ENCODE data around the gene ELL2. TPM values are rescaled to one million over a fixed set of nuclear protein-coding genes. Genes with fewer than 3 reads are reported as not detected.

ELL2 gene
- total and polyA plus RNA-seq, 3 experiments from 2014 or later: 5.0 to 91.3 (median 90.6) TPM

DNA sequence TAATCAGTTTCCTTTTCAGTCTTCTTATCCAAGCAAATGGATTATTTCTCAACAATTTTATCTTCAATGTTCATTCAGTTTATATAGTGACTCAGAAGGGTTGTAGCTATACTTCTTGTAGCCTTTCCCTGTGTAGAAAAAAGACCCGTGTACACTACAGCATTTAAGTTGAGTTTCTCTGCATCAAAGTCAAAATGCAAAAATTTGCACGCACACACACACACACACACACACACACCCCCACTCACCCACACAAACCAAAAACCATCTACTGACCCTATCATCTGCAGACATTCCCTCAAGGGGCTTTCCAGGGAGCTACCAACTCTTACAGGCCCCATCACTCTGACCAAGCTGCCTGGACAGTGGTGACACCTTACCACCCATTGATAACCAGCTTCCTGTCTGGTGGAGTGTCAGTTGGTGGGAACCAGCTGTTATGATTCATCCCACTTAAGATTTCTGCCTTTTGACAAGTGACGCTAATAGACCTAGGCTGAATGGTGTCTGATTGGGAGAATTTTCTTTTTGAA is 12.2 kb upstream of the ELL2 start:
- Mint-ChIP-seq H3K4me3 (no peak overlapping the region), H3K4me1 (peaks cover 0 to 5% (median 0%) of the 10 kb centered on the region in 3 donors), H3K9me3 (peaks cover 0 to 9% (median 2%) of the 10 kb centered on the region in 5 donors), H3K27ac (peak overlapping the region in 1 of 8 donors; percentile 64), H3K36me3 (peaks cover 0 to 3% (median 2%) of the 10 kb centered on the region in 3 donors), H3K27me3 (peaks cover 6 to 13% of the 10 kb centered on the region in 2 donors)
- POLR2A ChIA-PET: no interaction called here
- no peaks in the 10 kb centered on the region for H3K9me3 ChIP-seq (ENCODE audit: low read length)
- CTCF ChIA-PET: interaction anchor here (1.1 kb wide), 1 partner anchor 12 kb away, joined by 4 read pairs; the partner anchor contains the start of gene ELL2
- DNase-seq: peak in 1 of 5 donors; percentile 12
- H3K27me3 ChIP-seq (ENCODE audit: insufficient read depth, low read length, poor library complexity, severe bottlenecking): no peaks in the 10 kb centered on the region
- H3K4me1 ChIP-seq (ENCODE audit: insufficient read depth, low read length): no peaks in the 10 kb centered on the region
- no peak overlapping the region for H3K4me3 ChIP-seq (ENCODE audit: low read length)
- no peak overlapping the region for H3K27ac ChIP-seq (ENCODE audit: low read depth, low read length)
- no peaks in the 10 kb centered on the region for H3K36me3 ChIP-seq (ENCODE audit: insufficient read depth, low read length)

DNA sequence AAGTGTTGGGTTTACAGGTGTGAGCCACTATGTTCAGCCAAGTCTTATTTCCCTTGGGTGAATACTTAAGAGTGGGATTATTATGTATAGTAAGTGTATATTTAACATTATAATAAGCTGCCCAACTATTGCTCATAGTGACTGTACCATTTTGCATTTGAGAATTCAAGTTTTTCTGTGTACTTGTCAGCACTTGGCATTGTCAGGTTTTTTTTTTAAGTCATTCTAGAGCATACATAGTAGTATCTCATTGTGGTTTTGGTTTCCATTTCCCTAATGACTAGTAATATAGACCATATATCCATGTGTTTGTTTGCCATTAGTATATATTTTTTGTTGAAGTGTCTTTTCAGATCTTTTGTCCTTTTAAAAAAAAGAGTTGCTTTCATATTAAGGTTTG is 10.5 kb upstream of the ELL2 start:
- Histone ChIP-seq H3K4me1 (ENCODE audit: insufficient read depth, low read length) (no peaks in the 10 kb centered on the region), H3K4me3 (ENCODE audit: low read length) (no peak overlapping the region), H3K36me3 (ENCODE audit: insufficient read depth, low read length) (no peaks in the 10 kb centered on the region), H3K27me3 (ENCODE audit: insufficient read depth, low read length, poor library complexity, severe bottlenecking) (no peaks in the 10 kb centered on the region), H3K9me3 (ENCODE audit: low read length) (no peaks in the 10 kb centered on the region), H3K27ac (ENCODE audit: low read depth, low read length) (no peak overlapping the region)
- DNase-seq: no peak
- no peak overlapping the region for H3K4me3 Mint-ChIP-seq
- H3K27ac Mint-ChIP-seq: no peak overlapping the region
- H3K9me3 Mint-ChIP-seq: peaks cover 0 to 9% (median 2%) of the 10 kb centered on the region in 5 donors
- H3K4me1 Mint-ChIP-seq: peaks cover 0 to 5% (median 0%) of the 10 kb centered on the region in 3 donors
- POLR2A ChIA-PET: no interaction called here
- CTCF ChIA-PET: interaction anchor here (1.1 kb wide), 1 partner anchor 9 kb away, joined by 3 read pairs; no protein-coding TSS in a partner anchor
- H3K36me3 Mint-ChIP-seq: peaks cover 0 to 3% (median 2%) of the 10 kb centered on the region in 3 donors
- H3K27me3 Mint-ChIP-seq: peaks cover 5 to 6% of the 10 kb centered on the region in 2 donors

DNA sequence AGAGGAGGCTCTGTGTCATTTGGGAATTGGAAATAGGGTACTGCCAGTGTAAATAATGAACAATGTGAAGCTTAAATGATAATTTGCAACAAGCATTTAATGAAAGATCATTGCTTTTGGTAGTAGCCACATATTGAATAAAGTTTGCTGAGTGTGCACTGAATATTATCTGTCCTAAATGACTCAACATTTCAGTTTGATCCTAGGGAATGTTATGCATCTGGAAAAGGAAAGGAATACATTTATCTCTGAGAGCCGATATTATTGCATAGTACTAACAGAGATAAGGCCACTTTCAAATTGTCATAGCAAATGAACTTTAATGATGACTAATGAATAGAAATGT is 8.7 kb upstream of the ELL2 start:
- H3K27ac ChIP-seq (ENCODE audit: low read depth, low read length): no peak overlapping the region
- H3K36me3 ChIP-seq (ENCODE audit: insufficient read depth, low read length): no peaks in the 10 kb centered on the region
- H3K4me3 ChIP-seq (ENCODE audit: low read length): no peak overlapping the region
- DNase-seq: no peak
- POLR2A ChIA-PET: no interaction called here
- CTCF ChIA-PET: interaction anchor here (1.7 kb wide), 1 partner anchor 9 kb away, joined by 3 read pairs; the partner anchor contains the start of gene ELL2
- no peak overlapping the region for H3K4me3 Mint-ChIP-seq
- H3K27me3 Mint-ChIP-seq: peaks cover 3 to 5% of the 10 kb centered on the region in 2 donors
- no peaks in the 10 kb centered on the region for H3K9me3 ChIP-seq (ENCODE audit: low read length)
- H3K4me1 Mint-ChIP-seq: peaks cover 0 to 5% (median 0%) of the 10 kb centered on the region in 3 donors
- H3K36me3 Mint-ChIP-seq: peaks cover 0 to 3% (median 2%) of the 10 kb centered on the region in 3 donors
- no peaks in the 10 kb centered on the region for H3K27me3 ChIP-seq (ENCODE audit: insufficient read depth, low read length, poor library complexity, severe bottlenecking)
- H3K27ac Mint-ChIP-seq: no peak overlapping the region
- H3K4me1 ChIP-seq (ENCODE audit: insufficient read depth, low read length): no peaks in the 10 kb centered on the region
- peaks cover 0 to 9% (median 2%) of the 10 kb centered on the region in 5 donors for H3K9me3 Mint-ChIP-seq

DNA sequence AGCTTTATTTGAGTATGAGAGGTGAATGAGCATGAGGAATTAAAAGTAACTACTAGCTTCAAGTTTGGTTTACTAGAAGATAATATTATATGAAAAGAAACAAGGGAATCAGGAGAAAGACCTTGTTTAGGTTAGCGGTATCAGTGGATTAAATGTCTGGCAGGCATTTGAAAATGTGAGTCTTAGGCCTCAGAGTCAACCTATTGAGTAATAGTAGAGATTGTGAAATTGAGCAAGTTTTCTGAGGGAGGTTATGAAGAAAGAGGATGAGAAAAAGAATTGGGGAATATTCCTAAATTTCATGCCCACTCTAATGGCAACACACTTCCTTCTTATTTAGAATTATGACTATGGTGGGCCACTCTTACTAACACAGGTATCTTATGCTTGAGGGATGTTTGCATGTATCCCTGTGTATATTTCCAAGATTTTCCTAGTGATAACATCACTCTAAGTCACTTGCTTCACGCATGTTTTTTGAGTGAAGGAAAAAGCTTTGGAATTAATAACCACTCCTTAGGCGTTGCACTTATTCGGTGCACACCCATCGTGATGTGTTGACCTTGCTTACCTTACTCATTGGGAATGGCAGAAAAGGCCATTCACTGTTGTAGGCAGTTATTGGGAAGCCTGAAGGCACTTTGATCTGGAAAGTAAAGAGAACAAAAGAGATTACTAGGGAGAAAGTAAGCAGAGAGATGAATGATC is 8.2 kb upstream of the ELL2 start:
- H3K4me3 Mint-ChIP-seq: no peak overlapping the region
- POLR2A ChIA-PET: no interaction called here
- H3K36me3 Mint-ChIP-seq: peaks cover 0 to 3% (median 2%) of the 10 kb centered on the region in 3 donors
- peaks cover 0 to 9% (median 2%) of the 10 kb centered on the region in 5 donors for H3K9me3 Mint-ChIP-seq
- no peaks in the 10 kb centered on the region for H3K9me3 ChIP-seq (ENCODE audit: low read length)
- H3K4me1 Mint-ChIP-seq: peaks cover 0 to 5% (median 0%) of the 10 kb centered on the region in 3 donors
- DNase-seq: no peak
- no peaks in the 10 kb centered on the region for H3K27me3 ChIP-seq (ENCODE audit: insufficient read depth, low read length, poor library complexity, severe bottlenecking)
- H3K4me3 ChIP-seq (ENCODE audit: low read length): no peak overlapping the region
- H3K36me3 ChIP-seq (ENCODE audit: insufficient read depth, low read length): no peaks in the 10 kb centered on the region
- H3K27ac Mint-ChIP-seq: no peak overlapping the region
- no peak overlapping the region for H3K27ac ChIP-seq (ENCODE audit: low read depth, low read length)
- CTCF ChIA-PET: interaction anchor here (1.7 kb wide), 1 partner anchor 8 kb away, joined by 3 read pairs; the partner anchor contains the start of gene ELL2
- no peaks in the 10 kb centered on the region for H3K4me1 ChIP-seq (ENCODE audit: insufficient read depth, low read length)
- peaks cover 3 to 5% of the 10 kb centered on the region in 2 donors for H3K27me3 Mint-ChIP-seq

DNA sequence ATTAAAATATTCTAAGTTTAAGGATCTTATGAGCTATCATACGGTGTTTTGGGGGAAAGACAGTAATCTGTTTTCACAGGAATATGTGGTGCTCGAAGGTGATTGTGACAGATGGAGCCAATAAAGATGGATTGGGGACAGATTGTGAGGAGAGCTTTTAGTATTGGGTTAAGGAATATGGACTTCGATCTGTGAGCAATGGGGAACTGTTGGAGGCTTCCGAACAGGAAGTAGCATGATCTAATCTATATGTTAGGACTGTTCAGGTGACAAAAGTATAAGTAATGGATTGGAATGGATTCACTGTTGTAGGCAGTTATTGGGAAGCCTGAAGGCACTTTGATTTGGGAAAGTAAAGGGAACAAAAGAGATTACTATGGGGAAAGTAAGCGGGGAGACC is 7.4 kb upstream of the ELL2 start:
- Histone ChIP-seq H3K36me3 (ENCODE audit: insufficient read depth, low read length) (no peaks in the 10 kb centered on the region), H3K4me1 (ENCODE audit: insufficient read depth, low read length) (no peaks in the 10 kb centered on the region), H3K9me3 (ENCODE audit: low read length) (no peaks in the 10 kb centered on the region), H3K27me3 (ENCODE audit: insufficient read depth, low read length, poor library complexity, severe bottlenecking) (no peaks in the 10 kb centered on the region), H3K4me3 (ENCODE audit: low read length) (no peak overlapping the region), H3K27ac (ENCODE audit: low read depth, low read length) (no peak overlapping the region)
- Mint-ChIP-seq H3K9me3 (peaks cover 0 to 9% (median 2%) of the 10 kb centered on the region in 5 donors), H3K4me1 (peaks cover 0 to 2% (median 0%) of the 10 kb centered on the region in 3 donors), H3K4me3 (no peak overlapping the region), H3K36me3 (peaks cover 0 to 3% (median 2%) of the 10 kb centered on the region in 3 donors), H3K27me3 (peaks cover 3 to 5% of the 10 kb centered on the region in 2 donors), H3K27ac (no peak overlapping the region)
- ChIA-PET CTCF (interaction anchor here (1.7 kb wide), 1 partner anchor 8 kb away, joined by 3 read pairs; the partner anchor contains the start of gene ELL2), POLR2A (no interaction called here)
- no peak for DNase-seq

DNA sequence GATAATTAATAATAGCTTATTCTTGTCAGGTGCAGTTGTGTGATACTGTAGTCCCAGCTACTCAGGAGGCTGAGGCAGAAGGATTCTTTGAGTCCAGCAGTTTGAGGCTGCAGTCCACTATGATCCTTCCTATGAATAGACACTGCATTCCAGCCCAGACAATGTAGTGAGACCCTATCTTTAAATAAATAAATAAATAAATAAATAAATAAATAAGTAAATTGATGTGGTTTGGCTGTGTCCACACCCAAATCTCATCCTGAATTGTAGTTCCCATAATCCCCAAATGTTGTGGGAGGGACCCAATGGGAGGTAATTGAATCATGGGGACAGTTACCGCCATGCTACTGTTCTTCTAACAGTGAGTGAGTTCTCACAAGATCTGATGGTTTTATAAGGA is 5.6 kb upstream of the ELL2 start:
- Histone ChIP-seq H3K36me3 (ENCODE audit: insufficient read depth, low read length) (no peaks in the 10 kb centered on the region), H3K4me3 (ENCODE audit: low read length) (no peak overlapping the region), H3K4me1 (ENCODE audit: insufficient read depth, low read length) (peaks cover 5% of the 10 kb centered on the region), H3K27me3 (ENCODE audit: insufficient read depth, low read length, poor library complexity, severe bottlenecking) (no peaks in the 10 kb centered on the region), H3K9me3 (ENCODE audit: low read length) (no peaks in the 10 kb centered on the region), H3K27ac (ENCODE audit: low read depth, low read length) (no peak overlapping the region)
- H3K27me3 Mint-ChIP-seq: no peaks in the 10 kb centered on the region
- POLR2A ChIA-PET: no interaction called here
- no peak overlapping the region for H3K4me3 Mint-ChIP-seq
- H3K36me3 Mint-ChIP-seq: no peaks in the 10 kb centered on the region
- CTCF ChIA-PET: interaction anchor here (1.5 kb wide), 1 partner anchor 9 kb away, joined by 4 read pairs; no protein-coding TSS in a partner anchor
- H3K9me3 Mint-ChIP-seq: peaks cover 0 to 9% (median 2%) of the 10 kb centered on the region in 5 donors
- H3K4me1 Mint-ChIP-seq: peaks cover 6 to 7% (median 6%) of the 10 kb centered on the region in 3 donors
- H3K27ac Mint-ChIP-seq: no peak overlapping the region
- no peak for DNase-seq

DNA sequence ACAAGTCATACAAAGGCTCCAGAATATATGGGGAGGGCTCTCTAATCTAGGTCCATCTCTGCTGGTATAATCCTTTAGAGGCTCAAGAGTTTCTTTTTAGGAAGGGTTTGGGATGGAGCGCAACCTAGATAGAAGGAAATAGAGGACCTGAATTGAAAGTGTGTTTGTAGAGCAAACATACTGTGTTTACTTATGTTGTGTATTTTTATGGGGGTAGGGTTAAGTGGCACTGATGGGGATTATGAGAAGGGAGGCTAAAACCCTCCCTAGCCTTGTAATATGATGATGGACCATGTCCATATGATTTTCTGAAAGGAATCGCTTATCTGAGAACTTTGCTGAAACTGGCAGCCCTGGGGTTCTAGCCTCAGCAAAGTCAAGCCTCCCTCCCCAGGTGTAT is 4.4 kb upstream of the ELL2 start:
- ChIA-PET CTCF (interaction anchor here (1.5 kb wide), 1 partner anchor 8 kb away, joined by 4 read pairs; no protein-coding TSS in a partner anchor), POLR2A (no interaction called here)
- H3K4me3 Mint-ChIP-seq: no peak overlapping the region
- H3K27ac ChIP-seq (ENCODE audit: low read depth, low read length): no peak overlapping the region
- peak overlapping the region in 1 of 8 donors; percentile 52 for H3K27ac Mint-ChIP-seq
- peaks cover 11 to 12% (median 11%) of the 10 kb centered on the region in 3 donors for H3K4me1 Mint-ChIP-seq
- peaks cover 0 to 9% (median 2%) of the 10 kb centered on the region in 5 donors for H3K9me3 Mint-ChIP-seq
- no peak overlapping the region for H3K4me3 ChIP-seq (ENCODE audit: low read length)
- H3K27me3 Mint-ChIP-seq: peaks cover 0 to 1% of the 10 kb centered on the region in 2 donors
- peaks cover 9% of the 10 kb centered on the region for H3K4me1 ChIP-seq (ENCODE audit: insufficient read depth, low read length)
- no peaks in the 10 kb centered on the region for H3K27me3 ChIP-seq (ENCODE audit: insufficient read depth, low read length, poor library complexity, severe bottlenecking)
- H3K36me3 ChIP-seq (ENCODE audit: insufficient read depth, low read length): no peaks in the 10 kb centered on the region
- H3K9me3 ChIP-seq (ENCODE audit: low read length): no peaks in the 10 kb centered on the region
- H3K36me3 Mint-ChIP-seq: peaks cover 0 to 7% (median 0%) of the 10 kb centered on the region in 3 donors
- DNase-seq: no peak
